Tongue (tissue), 3 donors: ENCODE results near the gene CCDC117. TPM values are rescaled to one million over a fixed set of nuclear protein-coding genes. Genes with fewer than 3 reads are reported as not detected.

ENCODE experiments used
- DNase-seq: peaks from one replicate; pipeline ENCODE4 v3.0.0-alpha.2; 2015
- small RNA-seq: library from RNA; depleted of rRNA; stranded (forward); fragments of <200 nt; gene quantifications from one replicate; pipeline ENCODE3, GENCODE V24; 2014; ENCODE audit warnings: low replicate concordance
- total RNA-seq: library from RNA; depleted of rRNA; stranded (reverse); fragments of >200 nt; gene quantifications from one replicate; pipeline ENCODE4 v1.2.3, GENCODE V29; 2014

Gene CCDC117
- total RNA-seq, 1 donor from 2014 or later, result 29.3 TPM

- no peak for DNase-seq
Measured at GRCh38 chr22:28830441-28830840, 57.9 kb downstream of the CCDC117 start.

DNA sequence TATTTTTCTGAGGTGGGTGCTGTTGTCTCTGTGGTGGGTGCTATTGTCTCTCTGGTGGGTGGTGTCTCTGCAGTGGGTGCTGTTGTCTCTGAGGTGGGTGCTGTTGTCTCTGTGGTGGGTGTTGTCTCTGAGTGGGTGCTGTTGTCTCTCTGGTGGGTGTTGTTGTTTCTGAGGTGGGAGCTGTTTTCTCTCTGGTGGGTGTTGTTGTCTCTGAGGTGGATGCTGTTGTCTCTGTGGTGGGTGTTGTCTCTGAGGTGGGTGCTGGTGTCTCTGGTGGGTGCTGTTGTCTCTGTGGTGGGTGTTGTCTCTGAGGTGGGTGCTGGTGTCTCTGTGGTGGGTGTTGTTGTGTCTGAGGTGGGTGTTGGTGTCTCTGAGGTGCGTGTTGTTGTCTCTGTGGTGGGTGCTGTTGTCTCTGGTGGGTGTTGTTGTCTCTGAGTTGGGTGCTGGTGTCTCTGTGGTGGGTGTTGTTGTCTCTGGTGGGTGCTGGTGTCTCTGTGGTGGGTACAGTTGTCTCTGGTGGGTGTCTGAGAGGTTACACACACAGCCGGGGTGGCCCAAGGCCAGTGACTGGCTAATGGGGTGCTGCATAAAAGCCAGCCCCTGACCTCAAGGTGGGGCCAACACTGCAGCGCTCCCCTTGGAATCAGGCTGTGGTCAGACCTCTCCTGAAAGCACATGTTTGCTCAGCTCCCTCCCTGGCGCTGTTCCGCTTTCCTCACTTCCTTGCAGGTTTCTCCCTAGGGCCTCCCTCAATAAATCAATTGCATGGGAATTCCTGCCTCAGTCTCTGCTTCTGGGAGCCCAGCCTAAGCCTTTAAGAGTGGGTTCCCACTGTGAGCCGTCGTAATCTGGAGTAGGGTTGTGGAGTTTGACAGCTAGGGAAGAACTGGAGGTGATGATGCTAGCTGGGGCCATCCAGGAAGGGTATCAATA, 58.9 kb downstream of the CCDC117 start:
- DNase-seq, result no peak

DNA sequence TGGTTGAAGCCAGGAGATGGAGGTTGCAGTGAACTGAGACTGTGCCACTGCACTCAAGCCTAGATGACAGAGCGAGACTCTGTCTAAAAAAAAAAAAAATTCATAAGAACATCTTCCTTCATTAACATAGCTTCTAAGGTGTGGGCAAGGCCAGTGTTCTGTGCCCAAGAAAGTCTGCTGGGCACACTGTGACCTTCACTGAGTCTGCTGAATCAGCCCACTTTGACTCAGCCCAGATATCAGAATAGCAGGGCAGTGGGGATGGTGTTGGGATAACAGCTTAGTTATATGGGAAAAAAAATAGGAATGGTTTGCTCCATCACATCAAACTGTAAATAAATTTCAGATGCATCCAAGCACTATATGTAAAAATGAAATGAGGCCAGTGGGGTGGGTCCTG, 60.2 kb downstream of the CCDC117 start:
- DNase-seq, result no peak

- no peak for DNase-seq
Measured at GRCh38 chr22:28833276-28833923, 60.9 kb downstream of the CCDC117 start.

DNA sequence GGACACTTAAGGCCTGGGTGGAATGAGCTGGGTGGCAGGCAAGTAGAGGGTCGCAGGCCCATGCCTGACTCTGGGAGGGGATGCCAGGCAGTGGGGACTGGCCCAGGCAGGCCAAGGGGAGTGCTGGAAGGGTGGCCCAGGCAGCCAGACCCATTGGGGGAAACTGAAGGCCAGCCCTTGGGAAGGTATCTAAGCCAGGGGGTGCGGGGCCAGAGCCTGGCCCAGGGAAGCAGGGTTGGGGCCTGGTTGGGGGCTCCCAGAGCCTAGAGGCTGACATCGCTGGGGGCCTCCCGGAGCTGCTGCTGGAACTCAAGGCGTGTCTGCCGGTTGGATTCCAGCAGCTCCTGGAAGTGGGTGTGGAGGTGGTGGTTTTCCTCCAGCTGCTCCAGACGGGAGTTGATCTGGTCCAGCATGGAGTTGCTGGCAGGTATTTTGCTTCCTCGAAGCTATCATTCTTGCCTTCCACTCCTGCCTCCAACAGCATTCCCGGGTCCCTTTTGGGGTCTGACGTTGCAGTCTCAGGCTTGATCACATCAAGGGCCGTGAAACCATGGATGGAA, 63.2 kb downstream of the CCDC117 start:
- no peak for DNase-seq

DNA sequence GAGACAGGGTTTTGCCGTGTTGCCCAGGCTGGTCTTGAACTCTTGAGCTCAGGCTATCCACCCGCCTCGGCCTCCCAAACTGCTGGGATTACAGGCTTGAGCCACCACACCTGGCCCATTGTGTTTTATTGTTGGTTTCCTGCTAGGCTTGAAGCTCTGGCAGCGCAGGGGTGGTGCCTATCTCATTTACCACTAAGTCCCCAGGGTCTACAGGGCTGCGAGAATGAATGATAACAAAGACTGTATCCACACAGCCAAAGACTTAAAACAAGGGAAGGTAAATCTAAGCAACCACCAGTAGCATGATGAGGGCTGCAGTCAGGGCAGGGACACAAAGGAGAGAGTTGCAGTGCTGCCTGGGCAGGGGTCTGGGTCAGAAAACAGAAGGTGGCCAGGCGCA, 65.1 kb downstream of the CCDC117 start:
- no peak for DNase-seq

Small RNA genes within 50 kb of the gene (small RNA-seq; reads per million reads assigned to genes)
- gene Z93930.1, result not detected

Other genes starting within 250 kb of the CCDC117 start
- gene TTC28, start 92.9 kb upstream of the CCDC117 start, total RNA-seq, result 48.5 TPM
- gene CHEK2, start 30.9 kb upstream of the CCDC117 start, total RNA-seq, result 10.8 TPM
- gene HSCB, start 30.7 kb upstream of the CCDC117 start, total RNA-seq, result 13.2 TPM
- gene XBP1, start 27.9 kb downstream of the CCDC117 start, total RNA-seq, result 158 TPM
- 12.4 TPM for gene ZNRF3, start 110.9 kb downstream of the CCDC117 start, total RNA-seq